ENCODE data around the gene SCML2. TPM values are rescaled to one million over a fixed set of nuclear protein-coding genes. Genes with fewer than 3 reads are reported as not detected.
"Not testable (repeated sequence)": the region's sequence is repeated elsewhere in the genome, so short reads cannot be mapped to it uniquely, and the experiment has no call there.

The SCML2 gene
- total RNA-seq (1 to 10 TPM; 1.2 TPM), polyA plus RNA-seq (1.7 TPM)
- long read RNA-seq, donor 1, full-length matches to known transcripts, result 2 of 3 reads
- long read RNA-seq, donor 1, partial matches to known transcripts, result 0 of 3 reads
- long read RNA-seq, donor 1, other reads (novel, unspliced or antisense), result 1 of 3 reads
- long read RNA-seq, donor 2, result 0 reads
- long read RNA-seq, donor 3, partial matches to known transcripts, result 1 of 6 reads
- long read RNA-seq, donor 3, other reads (novel, unspliced or antisense), result 5 of 6 reads
- long read RNA-seq, donor 4, result 0 reads

GRCh38 chrX:18354369-18355223 is at the start of gene SCML2:
Gene SCML2 (minus strand): TSS chrX:18354688. CDS start chrX:18334071, 20,617 bp downstream.
- Histone ChIP-seq H3K27ac (ENCODE audit: low read length) (no peak within 1 kb of the TSS), H3K4me3 (ENCODE audit: low read length) (peak within 1 kb of the TSS; percentile 66), H3K4me1 (ENCODE audit: control insufficient read depth, insufficient read depth, low read length) (no peaks in the 10 kb centered on the region), H3K27me3 (ENCODE audit: control insufficient read depth, insufficient read depth) (no peaks in the 10 kb centered on the region), H3K9me3 (ENCODE audit: control insufficient read depth, low read length) (no peaks in the 10 kb centered on the region)
- intact Hi-C loops (cut with DNase I), result no loop called here
- ATAC-seq (peak; percentile 81 to 82), DNase-seq (peak; percentile 41 to 79 (median 78))
- WGBS, result 1% methylated on average over 65 of the region's 92 CpGs

GRCh38 chrX:18401848-18402213 is 47.3 kb upstream of the SCML2 start:
- 76% methylated on average over 4 of the region's 4 CpGs for WGBS
- H3K4me3 ChIP-seq (ENCODE audit: low read length), result no peak overlapping the region
- H3K27ac ChIP-seq (ENCODE audit: low read length), result no peak overlapping the region
- ATAC-seq, result no peak
- no peaks in the 10 kb centered on the region for H3K4me1 ChIP-seq (ENCODE audit: control insufficient read depth, insufficient read depth, low read length)
- no peaks in the 10 kb centered on the region for H3K27me3 ChIP-seq (ENCODE audit: control insufficient read depth, insufficient read depth)
- DNase-seq, result no peak
- H3K9me3 ChIP-seq (ENCODE audit: control insufficient read depth, low read length), result no peaks in the 10 kb centered on the region
- intact Hi-C loops (cut with DNase I), result loop anchor here in 1 of 4 donors (10.0 kb wide), 1 partner anchor 493 kb away; no protein-coding TSS in a partner anchor

- H3K4me1 ChIP-seq (ENCODE audit: control insufficient read depth, insufficient read depth, low read length), result no peaks in the 10 kb centered on the region
- H3K27me3 ChIP-seq (ENCODE audit: control insufficient read depth, insufficient read depth), result no peaks in the 10 kb centered on the region
- H3K4me3 ChIP-seq (ENCODE audit: low read length), result no peak overlapping the region
- no peak for ATAC-seq
- no peaks in the 10 kb centered on the region for H3K9me3 ChIP-seq (ENCODE audit: control insufficient read depth, low read length)
- H3K27ac ChIP-seq (ENCODE audit: low read length), result no peak overlapping the region
- 69% methylated on average over 11 of the region's 11 CpGs for WGBS
- intact Hi-C loops (cut with DNase I), result loop anchor here in 3 of 4 donors (5.0 to 10.0 kb wide), 4 partner anchors 510 to 943 kb away; no protein-coding TSS in a partner anchor
- DNase-seq, result no peak
Measured at GRCh38 chrX:18394477-18394876, 40.0 kb upstream of the SCML2 start.

- no peak overlapping the region for H3K27ac ChIP-seq (ENCODE audit: low read length)
- whole genome bisulfite sequencing, result 20% methylated on average over 9 of the region's 9 CpGs
- intact Hi-C loops (cut with DNase I), result loop anchor here in 3 of 4 donors (5.0 to 10.0 kb wide), 4 partner anchors 514 to 946 kb away; no protein-coding TSS in a partner anchor
- H3K9me3 ChIP-seq (ENCODE audit: control insufficient read depth, low read length), result no peaks in the 10 kb centered on the region
- no peak overlapping the region for H3K4me3 ChIP-seq (ENCODE audit: low read length)
- ATAC-seq, result peak in 1 of 2 donors; percentile 54
- peak; percentile 59 to 82 (median 66) for DNase-seq
- H3K27me3 ChIP-seq (ENCODE audit: control insufficient read depth, insufficient read depth), result no peaks in the 10 kb centered on the region
- no peaks in the 10 kb centered on the region for H3K4me1 ChIP-seq (ENCODE audit: control insufficient read depth, insufficient read depth, low read length)
Measured at GRCh38 chrX:18390941-18391538, 36.6 kb upstream of the SCML2 start.

GRCh38 chrX:18389966-18390365 is 35.5 kb upstream of the SCML2 start:
- no peak overlapping the region for H3K27ac ChIP-seq (ENCODE audit: low read length)
- no peaks in the 10 kb centered on the region for H3K9me3 ChIP-seq (ENCODE audit: control insufficient read depth, low read length)
- no peak overlapping the region for H3K4me3 ChIP-seq (ENCODE audit: low read length)
- intact Hi-C loops (cut with DNase I), result loop anchor here in 3 of 4 donors (5.0 to 10.0 kb wide), 5 partner anchors 515 to 947 kb away; no protein-coding TSS in a partner anchor
- no peaks in the 10 kb centered on the region for H3K4me1 ChIP-seq (ENCODE audit: control insufficient read depth, insufficient read depth, low read length)
- DNase-seq (no peak), ATAC-seq (no peak)
- WGBS, result 62% methylated on average over 3 of the region's 3 CpGs
- H3K27me3 ChIP-seq (ENCODE audit: control insufficient read depth, insufficient read depth), result no peaks in the 10 kb centered on the region

GRCh38 chrX:18377796-18378195 is 23.3 kb upstream of the SCML2 start:
- DNase-seq (no peak), ATAC-seq (no peak)
- Histone ChIP-seq H3K9me3 (ENCODE audit: control insufficient read depth, low read length) (no peaks in the 10 kb centered on the region), H3K27me3 (ENCODE audit: control insufficient read depth, insufficient read depth) (no peaks in the 10 kb centered on the region), H3K27ac (ENCODE audit: low read length) (no peak overlapping the region), H3K4me3 (ENCODE audit: low read length) (no peak overlapping the region), H3K4me1 (ENCODE audit: control insufficient read depth, insufficient read depth, low read length) (no peaks in the 10 kb centered on the region)
- intact Hi-C loops (cut with DNase I), result no loop called here
- WGBS, result 10% methylated on average over 6 of the region's 6 CpGs

GRCh38 chrX:18375131-18375805 is 20.8 kb upstream of the SCML2 start:
- intact Hi-C loops (cut with DNase I); H3K4me1 ChIP-seq (ENCODE audit: control insufficient read depth, insufficient read depth, low read length); DNase-seq; H3K4me3 ChIP-seq (ENCODE audit: low read length); H3K9me3 ChIP-seq (ENCODE audit: control insufficient read depth, low read length); H3K27ac ChIP-seq (ENCODE audit: low read length); ATAC-seq; H3K27me3 ChIP-seq (ENCODE audit: control insufficient read depth, insufficient read depth): not testable (repeated sequence)
- 82% methylated on average over 9 of the region's 9 CpGs for WGBS

- H3K27me3 ChIP-seq (ENCODE audit: control insufficient read depth, insufficient read depth); DNase-seq; H3K9me3 ChIP-seq (ENCODE audit: control insufficient read depth, low read length); ATAC-seq; H3K4me3 ChIP-seq (ENCODE audit: low read length); H3K27ac ChIP-seq (ENCODE audit: low read length); H3K4me1 ChIP-seq (ENCODE audit: control insufficient read depth, insufficient read depth, low read length); intact Hi-C loops (cut with DNase I): not testable (repeated sequence)
- WGBS, result 57% methylated on average over 5 of the region's 5 CpGs
Measured at GRCh38 chrX:18369096-18369495, 14.6 kb upstream of the SCML2 start.

- Histone ChIP-seq H3K9me3 (ENCODE audit: control insufficient read depth, low read length) (no peaks in the 10 kb centered on the region), H3K27ac (ENCODE audit: low read length) (no peak overlapping the region), H3K4me3 (ENCODE audit: low read length) (no peak overlapping the region), H3K27me3 (ENCODE audit: control insufficient read depth, insufficient read depth) (no peaks in the 10 kb centered on the region), H3K4me1 (ENCODE audit: control insufficient read depth, insufficient read depth, low read length) (no peaks in the 10 kb centered on the region)
- 58% methylated on average over 4 of the region's 4 CpGs for WGBS
- DNase-seq (no peak), ATAC-seq (no peak)
- intact Hi-C loops (cut with DNase I), result no loop called here
Measured at GRCh38 chrX:18368402-18368801, 13.9 kb upstream of the SCML2 start.

GRCh38 chrX:18360867-18361266 is 6.4 kb upstream of the SCML2 start:
- DNase-seq, result no peak
- H3K27me3 ChIP-seq (ENCODE audit: control insufficient read depth, insufficient read depth), result no peaks in the 10 kb centered on the region
- H3K4me1 ChIP-seq (ENCODE audit: control insufficient read depth, insufficient read depth, low read length), result no peaks in the 10 kb centered on the region
- H3K27ac ChIP-seq (ENCODE audit: low read length), result no peak overlapping the region
- WGBS, result 54% methylated on average over 4 of the region's 4 CpGs
- H3K9me3 ChIP-seq (ENCODE audit: control insufficient read depth, low read length), result no peaks in the 10 kb centered on the region
- intact Hi-C loops (cut with DNase I), result no loop called here
- no peak for ATAC-seq
- H3K4me3 ChIP-seq (ENCODE audit: low read length), result no peak overlapping the region
